ENCODE data around the gene GMPS. TPM values are rescaled to one million over a fixed set of nuclear protein-coding genes. Genes with fewer than 3 reads are reported as not detected.

Gene GMPS
- polyA plus RNA-seq, 3 donors = 14.3 to 43.4 (median 27.4) TPM

- peaks cover 35 to 43% of the 10 kb centered on the region in 2 donors for H3K36me3 ChIP-seq (replicated peaks in 1 of 2; ENCODE audit: control insufficient read depth in 1 of 2, insufficient read depth in 2 of 2, low read length in 2 of 2)
- no peaks in the 10 kb centered on the region for H3K4me1 ChIP-seq (ENCODE audit: control insufficient read depth in 1 of 2, insufficient read depth in 2 of 2, low read length in 2 of 2)
- Mint-ChIP-seq H3K27ac (peak overlapping the region in 1 of 7 donors; percentile 77), H3K36me3 (peaks cover 36 to 39% of the 10 kb centered on the region in 2 donors), H3K27me3 (ENCODE audit: low read depth in 3 of 3) (no peaks in the 10 kb centered on the region), H3K4me1 (no peaks in the 10 kb centered on the region), H3K4me3 (no peak overlapping the region), H3K9me3 (no peaks in the 10 kb centered on the region)
- H3K27me3 ChIP-seq (ENCODE audit: control insufficient read depth in 2 of 2, insufficient read depth in 2 of 2, low read length in 2 of 2) = no peaks in the 10 kb centered on the region
- no peak overlapping the region for H2AFZ ChIP-seq (ENCODE audit: insufficient read depth, low read depth, low read length, poor library complexity, severe bottlenecking)
- intact Hi-C loops (cut with micrococcal nuclease) = no loop called here
- no peaks in the 10 kb centered on the region for H3K9me3 ChIP-seq (replicated peaks in 1 of 2; ENCODE audit: control insufficient read depth in 1 of 2, insufficient read depth in 1 of 2, low read length in 2 of 2)
- H3K9ac ChIP-seq (ENCODE audit: insufficient read depth, low read length, poor library complexity, severe bottlenecking) = no peak overlapping the region
- no peak overlapping the region for H3K27ac ChIP-seq (ENCODE audit: low read depth in 1 of 2, low read length in 2 of 2)
- 100% methylated on average over 1 of the region's 5 CpGs for WGBS (ENCODE audit: insufficient coverage)
- TF ChIP-seq, protein P1, sequence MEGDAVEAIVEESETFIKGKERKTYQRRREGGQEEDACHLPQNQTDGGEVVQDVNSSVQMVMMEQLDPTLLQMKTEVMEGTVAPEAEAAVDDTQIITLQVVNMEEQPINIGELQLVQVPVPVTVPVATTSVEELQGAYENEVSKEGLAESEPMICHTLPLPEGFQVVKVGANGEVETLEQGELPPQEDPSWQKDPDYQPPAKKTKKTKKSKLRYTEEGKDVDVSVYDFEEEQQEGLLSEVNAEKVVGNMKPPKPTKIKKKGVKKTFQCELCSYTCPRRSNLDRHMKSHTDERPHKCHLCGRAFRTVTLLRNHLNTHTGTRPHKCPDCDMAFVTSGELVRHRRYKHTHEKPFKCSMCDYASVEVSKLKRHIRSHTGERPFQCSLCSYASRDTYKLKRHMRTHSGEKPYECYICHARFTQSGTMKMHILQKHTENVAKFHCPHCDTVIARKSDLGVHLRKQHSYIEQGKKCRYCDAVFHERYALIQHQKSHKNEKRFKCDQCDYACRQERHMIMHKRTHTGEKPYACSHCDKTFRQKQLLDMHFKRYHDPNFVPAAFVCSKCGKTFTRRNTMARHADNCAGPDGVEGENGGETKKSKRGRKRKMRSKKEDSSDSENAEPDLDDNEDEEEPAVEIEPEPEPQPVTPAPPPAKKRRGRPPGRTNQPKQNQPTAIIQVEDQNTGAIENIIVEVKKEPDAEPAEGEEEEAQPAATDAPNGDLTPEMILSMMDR (IDR thresholded peaks at IDR 0.05) = no peak
- H3K4me3 ChIP-seq (replicated peaks in 1 of 3; ENCODE audit: low read depth in 2 of 3, low read length in 3 of 3) = no peak overlapping the region
- no peak for DNase-seq
- no peaks in the 10 kb centered on the region for H4K20me1 ChIP-seq (ENCODE audit: insufficient read depth, low read length)
- no peak overlapping the region for H3K4me2 ChIP-seq (replicated peaks; ENCODE audit: extremely low read depth, low read length, poor library complexity, severe bottlenecking)
- no peaks in the 10 kb centered on the region for H3K79me2 ChIP-seq (ENCODE audit: insufficient read depth, low read length)
Measured at GRCh38 chr3:155941354-155941753, 70.9 kb downstream of the GMPS start.

DNA sequence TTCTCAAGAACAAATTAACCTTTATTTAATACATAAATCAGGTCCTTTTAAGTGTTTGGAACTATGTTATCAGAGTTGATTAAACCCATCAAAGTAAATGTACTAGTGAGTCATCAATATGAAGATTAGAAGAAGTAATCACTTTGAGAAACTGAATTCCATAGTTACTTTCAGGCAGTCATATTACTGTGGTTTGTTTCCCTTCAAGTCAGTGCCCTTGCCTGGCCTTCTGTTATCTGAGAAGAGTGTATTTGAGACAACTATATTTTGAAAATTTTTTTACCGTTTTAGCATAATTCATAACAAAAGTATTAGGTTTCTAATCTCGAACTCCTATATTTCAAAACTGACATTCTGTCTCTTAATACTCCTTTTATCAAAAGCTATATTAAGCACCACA, 73.6 kb downstream of the GMPS start:
- H3K4me3 Mint-ChIP-seq = no peak overlapping the region
- no peaks in the 10 kb centered on the region for H3K79me2 ChIP-seq (ENCODE audit: insufficient read depth, low read length)
- no CpG with 5 or more reads among the region's 2 CpGs for WGBS (ENCODE audit: insufficient coverage)
- no peak overlapping the region for H3K4me3 ChIP-seq (replicated peaks in 1 of 3; ENCODE audit: low read depth in 2 of 3, low read length in 3 of 3)
- H3K9me3 Mint-ChIP-seq = no peaks in the 10 kb centered on the region
- H3K27ac Mint-ChIP-seq = no peak overlapping the region
- no peak overlapping the region for H3K4me2 ChIP-seq (replicated peaks; ENCODE audit: extremely low read depth, low read length, poor library complexity, severe bottlenecking)
- H3K4me1 Mint-ChIP-seq = no peaks in the 10 kb centered on the region
- no peaks in the 10 kb centered on the region for H4K20me1 ChIP-seq (ENCODE audit: insufficient read depth, low read length)
- H3K27me3 Mint-ChIP-seq (ENCODE audit: low read depth in 3 of 3) = no peaks in the 10 kb centered on the region
- H2AFZ ChIP-seq (ENCODE audit: insufficient read depth, low read depth, low read length, poor library complexity, severe bottlenecking) = no peak overlapping the region
- no peak overlapping the region for H3K9ac ChIP-seq (ENCODE audit: insufficient read depth, low read length, poor library complexity, severe bottlenecking)
- intact Hi-C loops (cut with micrococcal nuclease) = no loop called here
- TF ChIP-seq, protein P1 (IDR thresholded peaks at IDR 0.05) = no peak
- no peaks in the 10 kb centered on the region for H3K4me1 ChIP-seq (ENCODE audit: control insufficient read depth in 1 of 2, insufficient read depth in 2 of 2, low read length in 2 of 2)
- peaks cover 11 to 19% of the 10 kb centered on the region in 2 donors for H3K36me3 Mint-ChIP-seq
- no peaks in the 10 kb centered on the region for H3K9me3 ChIP-seq (replicated peaks in 1 of 2; ENCODE audit: control insufficient read depth in 1 of 2, insufficient read depth in 1 of 2, low read length in 2 of 2)
- H3K27me3 ChIP-seq (ENCODE audit: control insufficient read depth in 2 of 2, insufficient read depth in 2 of 2, low read length in 2 of 2) = no peaks in the 10 kb centered on the region
- no peak overlapping the region for H3K27ac ChIP-seq (ENCODE audit: low read depth in 1 of 2, low read length in 2 of 2)
- DNase-seq = no peak
- H3K36me3 ChIP-seq (replicated peaks in 1 of 2; ENCODE audit: control insufficient read depth in 1 of 2, insufficient read depth in 2 of 2, low read length in 2 of 2) = peaks cover 9 to 16% of the 10 kb centered on the region in 2 donors

Measured in CD14-positive monocyte (primary cell).